ENCODE results near the gene AOC2. TPM values are rescaled to one million over a fixed set of nuclear protein-coding genes. Genes with fewer than 3 reads are reported as not detected.

The AOC2 gene
- total RNA-seq, 1 experiment from 2014 or later, result 1.4 TPM

- DNase-seq, result no peak
- no peak for ATAC-seq
- intact Hi-C loops (cut with micrococcal nuclease), result no loop called here
- Histone ChIP-seq H3K27ac (ENCODE audit: low read length) (no peak overlapping the region), H4K20me1 (ENCODE audit: low read length) (no peaks in the 10 kb centered on the region), H3K4me3 (ENCODE audit: low read length) (no peak overlapping the region), H3K36me3 (ENCODE audit: low read depth, low read length) (no peaks in the 10 kb centered on the region), H3K9me2 (replicated peaks; ENCODE audit: low read length) (no peaks in the 10 kb centered on the region), H3K9ac (ENCODE audit: low read length) (no peak overlapping the region), H3K27me3 (ENCODE audit: low read length) (no peaks in the 10 kb centered on the region), H2AFZ (ENCODE audit: low read length) (no peak overlapping the region), H3F3A (ENCODE audit: low read length, unreplicated experiment) (no peaks in the 10 kb centered on the region), H3K4me1 (ENCODE audit: insufficient read depth, low read length) (no peaks in the 10 kb centered on the region), H3K4me2 (ENCODE audit: low read length) (no peak overlapping the region), H3K79me2 (ENCODE audit: low read length) (no peaks in the 10 kb centered on the region), H3K9me3 (ENCODE audit: low read length) (no peaks in the 10 kb centered on the region)
- TF ChIP-seq EZH2 (IDR thresholded peaks at IDR 0.05; ENCODE audit: low read length, unreplicated experiment) (no peak), EZH2phosphoT487 (IDR thresholded peaks at IDR 0.05; ENCODE audit: borderline replicate concordance, low read length) (no peak), CTCF (conservative IDR thresholded peaks at IDR 0.05; ENCODE audit: low read depth, low read length) (no peak)
- no TSS peak for BruUV-seq (replicated peaks)
- ChIA-PET POLR2A (ENCODE audit: unreplicated experiment) (no interaction called here), CTCF (no interaction called here)
Measured at GRCh38 chr17:42852351-42852750, 8.0 kb downstream of the AOC2 start.

GRCh38 chr17:42853004-42853403 is 8.6 kb downstream of the AOC2 start:
- no peaks in the 10 kb centered on the region for H4K20me1 ChIP-seq (ENCODE audit: low read length)
- intact Hi-C loops (cut with micrococcal nuclease), result no loop called here
- H3K27ac ChIP-seq (ENCODE audit: low read length), result no peak overlapping the region
- no peak for ATAC-seq
- no peaks in the 10 kb centered on the region for H3K36me3 ChIP-seq (ENCODE audit: low read depth, low read length)
- H3K4me1 ChIP-seq (ENCODE audit: insufficient read depth, low read length), result no peaks in the 10 kb centered on the region
- H3K27me3 ChIP-seq (ENCODE audit: low read length), result no peaks in the 10 kb centered on the region
- no peak overlapping the region for H3K4me2 ChIP-seq (ENCODE audit: low read length)
- DNase-seq, result no peak
- no peak overlapping the region for H2AFZ ChIP-seq (ENCODE audit: low read length)
- no peak for TF ChIP-seq EZH2phosphoT487 (IDR thresholded peaks at IDR 0.05; ENCODE audit: borderline replicate concordance, low read length)
- no peak for TF ChIP-seq CTCF (conservative IDR thresholded peaks at IDR 0.05; ENCODE audit: low read depth, low read length)
- no peak for TF ChIP-seq EZH2 (IDR thresholded peaks at IDR 0.05; ENCODE audit: low read length, unreplicated experiment)
- no peaks in the 10 kb centered on the region for H3F3A ChIP-seq (ENCODE audit: low read length, unreplicated experiment)
- no TSS peak for BruUV-seq (replicated peaks)
- ChIA-PET CTCF (no interaction called here), POLR2A (ENCODE audit: unreplicated experiment) (no interaction called here)
- H3K79me2 ChIP-seq (ENCODE audit: low read length), result no peaks in the 10 kb centered on the region
- H3K9ac ChIP-seq (ENCODE audit: low read length), result no peak overlapping the region
- H3K4me3 ChIP-seq (ENCODE audit: low read length), result no peak overlapping the region
- H3K9me3 ChIP-seq (ENCODE audit: low read length), result no peaks in the 10 kb centered on the region
- no peaks in the 10 kb centered on the region for H3K9me2 ChIP-seq (replicated peaks; ENCODE audit: low read length)

GRCh38 chr17:42853597-42853967 is 9.2 kb downstream of the AOC2 start:
- ChIA-PET CTCF (no interaction called here), POLR2A (ENCODE audit: unreplicated experiment) (no interaction called here)
- no peaks in the 10 kb centered on the region for H3K79me2 ChIP-seq (ENCODE audit: low read length)
- no peaks in the 10 kb centered on the region for H3K36me3 ChIP-seq (ENCODE audit: low read depth, low read length)
- BruUV-seq (replicated peaks), result no TSS peak
- H3K27ac ChIP-seq (ENCODE audit: low read length), result no peak overlapping the region
- H3K4me1 ChIP-seq (ENCODE audit: insufficient read depth, low read length), result no peaks in the 10 kb centered on the region
- H3K9ac ChIP-seq (ENCODE audit: low read length), result no peak overlapping the region
- no peak for DNase-seq
- intact Hi-C loops (cut with micrococcal nuclease), result no loop called here
- H3K4me2 ChIP-seq (ENCODE audit: low read length), result no peak overlapping the region
- H2AFZ ChIP-seq (ENCODE audit: low read length), result no peak overlapping the region
- no peaks in the 10 kb centered on the region for H4K20me1 ChIP-seq (ENCODE audit: low read length)
- H3F3A ChIP-seq (ENCODE audit: low read length, unreplicated experiment), result no peaks in the 10 kb centered on the region
- TF ChIP-seq EZH2 (IDR thresholded peaks at IDR 0.05; ENCODE audit: low read length, unreplicated experiment), result no peak
- TF ChIP-seq EZH2phosphoT487 (IDR thresholded peaks at IDR 0.05; ENCODE audit: borderline replicate concordance, low read length), result no peak
- no peak for TF ChIP-seq CTCF (conservative IDR thresholded peaks at IDR 0.05; ENCODE audit: low read depth, low read length)
- H3K9me3 ChIP-seq (ENCODE audit: low read length), result no peaks in the 10 kb centered on the region
- H3K4me3 ChIP-seq (ENCODE audit: low read length), result no peak overlapping the region
- H3K9me2 ChIP-seq (replicated peaks; ENCODE audit: low read length), result no peaks in the 10 kb centered on the region
- no peaks in the 10 kb centered on the region for H3K27me3 ChIP-seq (ENCODE audit: low read length)
- no peak for ATAC-seq
